Mesendoderm (in vitro differentiated cells): ENCODE results near the gene MAD2L1.
"Not testable (repeated sequence)": the region's sequence is repeated elsewhere in the genome, so short reads cannot be mapped to it uniquely, and the experiment has no call there.

Experiments
- DNase-seq: peaks from one replicate; pipeline ENCODE4 v3.0.0; 2013
- H2AK5ac ChIP-seq: 2 replicates; pipeline ENCODE4 v1.6.1; 2013; ENCODE audit warnings: low read length, inconsistent platforms
- H2BK120ac ChIP-seq: 2 replicates; pipeline ENCODE4 v1.6.1; 2013; ENCODE audit warnings: low read depth, mild to moderate bottlenecking, low read length, moderate library complexity, mixed read lengths
- H2BK15ac ChIP-seq: replicated peaks from 2 replicates; pipeline ENCODE4 v1.6.1; 2013; ENCODE audit warnings: low read depth, mild to moderate bottlenecking, moderate library complexity
- H2BK5ac ChIP-seq: 2 replicates; pipeline ENCODE4 v1.6.1; 2013; ENCODE audit warnings: low read length, inconsistent platforms
- H3K18ac ChIP-seq: 2 replicates; pipeline ENCODE4 v1.6.1; 2013; ENCODE audit warnings: mild to moderate bottlenecking, low read length, mixed read lengths
- H3K23ac ChIP-seq: one replicate; pipeline ENCODE4 v1.6.1; 2013; ENCODE audit warnings: low read length
- H3K27ac ChIP-seq: 2 replicates; pipeline ENCODE4 v1.5.1; 2013; ENCODE audit warnings: low read depth, mild to moderate bottlenecking, inconsistent platforms, low read length, moderate library complexity
- H3K27me3 ChIP-seq: 2 replicates; pipeline ENCODE4 v1.6.1; 2013; ENCODE audit warnings: low read length, control low read depth, mild to moderate bottlenecking, inconsistent platforms; ENCODE audit not compliant: insufficient read depth, poor library complexity
- H3K36me3 ChIP-seq: 2 replicates; pipeline ENCODE4 v1.6.1; 2013; ENCODE audit warnings: low read length, inconsistent platforms; ENCODE audit not compliant: control insufficient read depth, insufficient read depth
- H3K4ac ChIP-seq: one replicate; pipeline ENCODE4 v1.6.1; 2013; ENCODE audit warnings: low read depth, mild to moderate bottlenecking, low read length, moderate library complexity
- H3K4me1 ChIP-seq: 2 replicates; pipeline ENCODE4 v1.6.1; 2013; ENCODE audit warnings: low read depth, low read length, inconsistent platforms; ENCODE audit not compliant: control insufficient read depth
- H3K4me2 ChIP-seq: 2 replicates; pipeline ENCODE4 v1.6.1; 2013; ENCODE audit warnings: low read length
- H3K4me3 ChIP-seq: 2 replicates; pipeline ENCODE4 v1.5.1; 2013; ENCODE audit warnings: mild to moderate bottlenecking, low read length
- H3K56ac ChIP-seq: one replicate; pipeline ENCODE4 v1.6.1; 2013; ENCODE audit warnings: low read length
- H3K79me1 ChIP-seq: 2 replicates; pipeline ENCODE4 v1.6.1; 2013; ENCODE audit warnings: low read length, inconsistent platforms
- H3K79me2 ChIP-seq: 2 replicates; pipeline ENCODE4 v1.6.1; 2013; ENCODE audit warnings: mild to moderate bottlenecking, low read length; ENCODE audit not compliant: control insufficient read depth, insufficient read depth
- H3K9ac ChIP-seq: 2 replicates; pipeline ENCODE4 v1.6.1; 2013; ENCODE audit warnings: low read length, inconsistent platforms
- H4K5ac ChIP-seq: one replicate; pipeline ENCODE4 v1.6.1; 2013; ENCODE audit warnings: low read length
- H4K8ac ChIP-seq: one replicate; pipeline ENCODE4 v1.6.1; 2013; ENCODE audit warnings: low read depth, mild to moderate bottlenecking, control low read depth, low read length, moderate library complexity
- WGBS: extraction: QIAGEN DNeasy Blood & Tissue Kit; methylation state at CpG from one replicate; pipeline ENCODE4 v1.1.7; 2013; ENCODE audit warnings: low lambda C conversion rate, missing lambda C conversion rate; ENCODE audit not compliant: insufficient coverage; ENCODE audit errors: extremely low coverage; 5-methylcytosine and 5-hydroxymethylcytosine counted together

The MAD2L1 gene

GRCh38 chr4:120065974-120066516, 603 bp downstream of the MAD2L1 start:
- H3K4ac ChIP-seq: no peak overlapping the region
- H3K4me1 ChIP-seq: peaks cover 9% of the 10 kb centered on the region
- no peak overlapping the region for H2AK5ac ChIP-seq
- no peaks in the 10 kb centered on the region for H3K36me3 ChIP-seq
- H4K5ac ChIP-seq: no peak overlapping the region
- peak overlapping the region; percentile 16 for H3K4me2 ChIP-seq
- H4K8ac ChIP-seq: no peak overlapping the region
- H2BK5ac ChIP-seq: peak overlapping the region; percentile 54
- H3K18ac ChIP-seq: no peak overlapping the region
- no peak overlapping the region for H2BK120ac ChIP-seq
- peak overlapping the region; percentile 89 for H3K4me3 ChIP-seq
- H3K27me3 ChIP-seq: no peaks in the 10 kb centered on the region
- WGBS: no CpG with 5 or more reads among the region's 15 CpGs
- H3K79me2 ChIP-seq: peaks cover 39% of the 10 kb centered on the region
- H3K56ac ChIP-seq: peak overlapping the region; percentile 94
- DNase-seq: peak; percentile 87
- peaks cover 5% of the 10 kb centered on the region for H3K79me1 ChIP-seq
- H3K27ac ChIP-seq: peak overlapping the region; percentile 89
- H2BK15ac ChIP-seq: no peak overlapping the region
- H3K23ac ChIP-seq: no peak overlapping the region
- peak overlapping the region; percentile 93 for H3K9ac ChIP-seq

GRCh38 chr4:120064887-120065286, 1.8 kb downstream of the MAD2L1 start:
- Histone ChIP-seq H3K4me3 (no peak overlapping the region), H3K4me1 (peaks cover 9% of the 10 kb centered on the region), H4K8ac (no peak overlapping the region), H2BK120ac (no peak overlapping the region), H3K4me2 (no peak overlapping the region), H3K18ac (no peak overlapping the region), H3K79me1 (peaks cover 5% of the 10 kb centered on the region), H2AK5ac (no peak overlapping the region), H2BK5ac (no peak overlapping the region), H3K4ac (no peak overlapping the region), H3K56ac (no peak overlapping the region), H3K27ac (no peak overlapping the region), H3K79me2 (peaks cover 39% of the 10 kb centered on the region), H2BK15ac (no peak overlapping the region), H4K5ac (no peak overlapping the region), H3K27me3 (no peaks in the 10 kb centered on the region), H3K9ac (no peak overlapping the region), H3K36me3 (no peaks in the 10 kb centered on the region), H3K23ac (no peak overlapping the region)
- WGBS: no CpG with 5 or more reads among the region's 5 CpGs
- DNase-seq: no peak

- no CpG with 5 or more reads among the region's 9 CpGs for WGBS
Observed at GRCh38 chr4:120063711-120064110, 2.9 kb downstream of the MAD2L1 start.

GRCh38 chr4:120062663-120063195, 3.9 kb downstream of the MAD2L1 start:
- no CpG with 5 or more reads among the region's 5 CpGs for WGBS
- H3K4me1 ChIP-seq: peaks cover 6% of the 10 kb centered on the region
- no peak overlapping the region for H3K4me3 ChIP-seq
- no peak overlapping the region for H4K8ac ChIP-seq
- H3K27ac ChIP-seq: no peak overlapping the region
- no peak overlapping the region for H2BK120ac ChIP-seq
- peaks cover 39% of the 10 kb centered on the region for H3K79me2 ChIP-seq
- DNase-seq: no peak
- H3K36me3 ChIP-seq: no peaks in the 10 kb centered on the region
- no peak overlapping the region for H2BK15ac ChIP-seq
- H3K79me1 ChIP-seq: peaks cover 5% of the 10 kb centered on the region
- H3K27me3 ChIP-seq: no peaks in the 10 kb centered on the region
- H2AK5ac ChIP-seq: no peak overlapping the region
- H3K9ac ChIP-seq: no peak overlapping the region
- H3K4ac ChIP-seq: no peak overlapping the region
- H3K56ac ChIP-seq: no peak overlapping the region
- H4K5ac ChIP-seq: no peak overlapping the region
- no peak overlapping the region for H3K18ac ChIP-seq
- H3K23ac ChIP-seq: no peak overlapping the region
- no peak overlapping the region for H2BK5ac ChIP-seq
- H3K4me2 ChIP-seq: no peak overlapping the region

More at GRCh38 chr4:120063711-120064110, 2.9 kb downstream of the MAD2L1 start:
- not testable (repeated sequence) for H4K8ac ChIP-seq, H3K27me3 ChIP-seq, H2BK120ac ChIP-seq, H3K36me3 ChIP-seq, H2BK5ac ChIP-seq, H3K23ac ChIP-seq, H3K18ac ChIP-seq, H2AK5ac ChIP-seq, H3K4me3 ChIP-seq, H3K4me2 ChIP-seq, H3K4ac ChIP-seq, H3K27ac ChIP-seq, DNase-seq, H3K4me1 ChIP-seq, H4K5ac ChIP-seq, H2BK15ac ChIP-seq, H3K79me1 ChIP-seq
- Histone ChIP-seq H3K9ac (peak overlapping the region; percentile 37), H3K79me2 (peaks cover 39% of the 10 kb centered on the region), H3K56ac (peak overlapping the region; percentile 39)

GRCh38 chr4:120059036-120059435, 7.6 kb downstream of the MAD2L1 start:
- H3K9ac ChIP-seq: no peak overlapping the region
- H3K36me3 ChIP-seq: no peaks in the 10 kb centered on the region

GRCh38 chr4:120057416-120057815, 9.2 kb downstream of the MAD2L1 start:
- no peak overlapping the region for H3K23ac ChIP-seq
- no peaks in the 10 kb centered on the region for H3K27me3 ChIP-seq
- no peak overlapping the region for H4K8ac ChIP-seq
- no peaks in the 10 kb centered on the region for H3K36me3 ChIP-seq
- no peak overlapping the region for H4K5ac ChIP-seq
- H3K79me1 ChIP-seq: no peaks in the 10 kb centered on the region
- no peak overlapping the region for H3K4me2 ChIP-seq
- H3K56ac ChIP-seq: no peak overlapping the region
- no peak overlapping the region for H3K9ac ChIP-seq
- H3K27ac ChIP-seq: no peak overlapping the region
- no peak for DNase-seq
- H3K18ac ChIP-seq: no peak overlapping the region
- H3K4me3 ChIP-seq: no peak overlapping the region
- peaks cover 5% of the 10 kb centered on the region for H3K79me2 ChIP-seq
- H2AK5ac ChIP-seq: no peak overlapping the region
- no peak overlapping the region for H2BK120ac ChIP-seq
- H2BK5ac ChIP-seq: no peak overlapping the region
- H3K4me1 ChIP-seq: no peaks in the 10 kb centered on the region
- H3K4ac ChIP-seq: no peak overlapping the region
- H2BK15ac ChIP-seq: no peak overlapping the region

More at GRCh38 chr4:120059036-120059435, 7.6 kb downstream of the MAD2L1 start:
- DNase-seq: no peak
- no peak overlapping the region for H4K8ac ChIP-seq
- H3K23ac ChIP-seq: no peak overlapping the region
- peaks cover 1% of the 10 kb centered on the region for H3K79me1 ChIP-seq
- no peaks in the 10 kb centered on the region for H3K27me3 ChIP-seq
- H3K4me2 ChIP-seq: no peak overlapping the region
- no peak overlapping the region for H3K56ac ChIP-seq
- H3K4ac ChIP-seq: no peak overlapping the region
- WGBS: no CpG with 5 or more reads among the region's 1 CpG
- H3K4me3 ChIP-seq: no peak overlapping the region
- H3K79me2 ChIP-seq: peaks cover 19% of the 10 kb centered on the region
- H2BK120ac ChIP-seq: no peak overlapping the region
- no peak overlapping the region for H3K18ac ChIP-seq
- no peak overlapping the region for H4K5ac ChIP-seq
- no peak overlapping the region for H2BK5ac ChIP-seq
- no peak overlapping the region for H2BK15ac ChIP-seq
- no peak overlapping the region for H3K27ac ChIP-seq
- peaks cover under 1% of the 10 kb centered on the region for H3K4me1 ChIP-seq
- H2AK5ac ChIP-seq: no peak overlapping the region
